ENCODE measurements around the gene MYO7A. TPM values are rescaled to one million over a fixed set of nuclear protein-coding genes. Genes with fewer than 3 reads are reported as not detected.
A peak's percentile ranks its signal among the peaks of the same experiment; 100 is the strongest.
"Not testable (repeated sequence)": the region's sequence is repeated elsewhere in the genome, so short reads cannot be mapped to it uniquely, and the experiment has no call there.

MYO7A gene
- total RNA-seq, 2 experiments from 2014 or later: not detected

- POLR2A ChIA-PET: no interaction called here
- Mint-ChIP-seq H3K36me3 (ENCODE audit: low read depth) (no peaks in the 10 kb centered on the region), H3K4me3 (no peak overlapping the region), H3K4me1 (ENCODE audit: low read depth) (peaks cover 7% of the 10 kb centered on the region), H3K9me3 (ENCODE audit: insufficient read depth) (no peaks in the 10 kb centered on the region), H3K27me3 (ENCODE audit: low read depth) (no peaks in the 10 kb centered on the region), H3K27ac (no peak overlapping the region)
- CTCF ChIA-PET: interaction anchor here (1.0 to 4.6 kb wide), 3 partner anchors 11 to 46 kb away, joined by 3 to 77 read pairs (median 7); partner anchors contain the start of gene MYO7A
- no peak for DNase-seq
- ATAC-seq: no peak
These were observed 33.8 kb upstream of the MYO7A start for GRCh38 chr11:77093987-77094840.

- ATAC-seq (no peak), DNase-seq (no peak)
- peaks cover 7% of the 10 kb centered on the region for H3K4me1 Mint-ChIP-seq (ENCODE audit: low read depth)
- H3K9me3 Mint-ChIP-seq (ENCODE audit: insufficient read depth): no peaks in the 10 kb centered on the region
- H3K4me3 Mint-ChIP-seq: no peak overlapping the region
- no peaks in the 10 kb centered on the region for H3K36me3 Mint-ChIP-seq (ENCODE audit: low read depth)
- H3K27ac Mint-ChIP-seq: no peak overlapping the region
- ChIA-PET CTCF (interaction anchor here (1.3 kb wide), 1 partner anchor 32 kb away, joined by 7 read pairs; the partner anchor contains the start of gene MYO7A), POLR2A (no interaction called here)
- no peaks in the 10 kb centered on the region for H3K27me3 Mint-ChIP-seq (ENCODE audit: low read depth)
These were observed 33.1 kb upstream of the MYO7A start for GRCh38 chr11:77094841-77095365.

- ChIA-PET POLR2A (no interaction called here), CTCF (interaction anchor here (1.3 kb wide), 1 partner anchor 31 kb away, joined by 7 read pairs; the partner anchor contains the start of gene MYO7A)
- ATAC-seq (no peak), DNase-seq (no peak)
- Mint-ChIP-seq H3K4me3 (no peak overlapping the region), H3K4me1 (ENCODE audit: low read depth) (peaks cover 3% of the 10 kb centered on the region), H3K27ac (no peak overlapping the region), H3K36me3 (ENCODE audit: low read depth) (no peaks in the 10 kb centered on the region), H3K27me3 (ENCODE audit: low read depth) (no peaks in the 10 kb centered on the region), H3K9me3 (ENCODE audit: insufficient read depth) (no peaks in the 10 kb centered on the region)
These were observed 32.2 kb upstream of the MYO7A start for GRCh38 chr11:77095551-77096490.

GRCh38 chr11:77096591-77097019, 31.4 kb upstream of the MYO7A start:
- H3K4me1 Mint-ChIP-seq (ENCODE audit: low read depth): no peaks in the 10 kb centered on the region
- ChIA-PET POLR2A (no interaction called here), CTCF (no interaction called here)
- H3K27ac Mint-ChIP-seq: no peak overlapping the region
- H3K9me3 Mint-ChIP-seq (ENCODE audit: insufficient read depth): no peaks in the 10 kb centered on the region
- DNase-seq (no peak), ATAC-seq (no peak)
- H3K4me3 Mint-ChIP-seq: no peak overlapping the region
- H3K36me3 Mint-ChIP-seq (ENCODE audit: low read depth): no peaks in the 10 kb centered on the region
- no peaks in the 10 kb centered on the region for H3K27me3 Mint-ChIP-seq (ENCODE audit: low read depth)

GRCh38 chr11:77097180-77097579, 30.9 kb upstream of the MYO7A start:
- H3K9me3 Mint-ChIP-seq (ENCODE audit: insufficient read depth); H3K27me3 Mint-ChIP-seq (ENCODE audit: low read depth); ATAC-seq; H3K4me1 Mint-ChIP-seq (ENCODE audit: low read depth); H3K27ac Mint-ChIP-seq; POLR2A ChIA-PET; H3K36me3 Mint-ChIP-seq (ENCODE audit: low read depth); H3K4me3 Mint-ChIP-seq; DNase-seq: not testable (repeated sequence)
- CTCF ChIA-PET: interaction anchor here (0.6 kb wide), 1 partner anchor 643 kb away, joined by 3 read pairs; no protein-coding TSS in a partner anchor

- POLR2A ChIA-PET: no interaction called here
- H3K36me3 Mint-ChIP-seq (ENCODE audit: low read depth): no peaks in the 10 kb centered on the region
- DNase-seq (no peak), ATAC-seq (no peak)
- no peaks in the 10 kb centered on the region for H3K4me1 Mint-ChIP-seq (ENCODE audit: low read depth)
- no peaks in the 10 kb centered on the region for H3K9me3 Mint-ChIP-seq (ENCODE audit: insufficient read depth)
- H3K4me3 Mint-ChIP-seq: no peak overlapping the region
- H3K27ac Mint-ChIP-seq: no peak overlapping the region
- CTCF ChIA-PET: interaction anchor here (0.8 to 1.9 kb wide), 4 partner anchors 9 to 18 kb away, joined by 3 to 15 read pairs (median 4); no protein-coding TSS in a partner anchor
- no peaks in the 10 kb centered on the region for H3K27me3 Mint-ChIP-seq (ENCODE audit: low read depth)
These were observed 27.6 kb upstream of the MYO7A start for GRCh38 chr11:77100166-77101042.

- CTCF ChIA-PET: interaction anchor here (1.0 to 1.9 kb wide), 2 partner anchors 10 to 18 kb away, joined by 3 to 15 read pairs; no protein-coding TSS in a partner anchor
- H3K27ac Mint-ChIP-seq: no peak overlapping the region
These were observed 27.0 kb upstream of the MYO7A start for GRCh38 chr11:77101043-77101537.

GRCh38 chr11:77102246-77103210, 25.5 kb upstream of the MYO7A start, which contains the start of gene OMP:
Gene OMP (plus strand): TSS chr11:77102840. CDS start chr11:77102840, 0 bp downstream.
- ChIA-PET POLR2A (no interaction called here), CTCF (interaction anchor here (0.6 to 1.9 kb wide), 2 partner anchors 11 to 84 kb away, joined by 3 to 15 read pairs; no protein-coding TSS in a partner anchor)
- ATAC-seq (no peak), DNase-seq (no peak)
- Mint-ChIP-seq H3K27ac (no peak within 1 kb of the TSS), H3K27me3 (ENCODE audit: low read depth) (no peaks in the 10 kb centered on the region), H3K9me3 (ENCODE audit: insufficient read depth) (no peaks in the 10 kb centered on the region), H3K4me1 (ENCODE audit: low read depth) (no peaks in the 10 kb centered on the region), H3K36me3 (ENCODE audit: low read depth) (no peaks in the 10 kb centered on the region), H3K4me3 (no peak within 1 kb of the TSS)

More at GRCh38 chr11:77101043-77101537, 27.0 kb upstream of the MYO7A start:
- POLR2A ChIA-PET: no interaction called here
- H3K27me3 Mint-ChIP-seq (ENCODE audit: low read depth): no peaks in the 10 kb centered on the region
- H3K4me3 Mint-ChIP-seq: no peak overlapping the region
- no peaks in the 10 kb centered on the region for H3K36me3 Mint-ChIP-seq (ENCODE audit: low read depth)
- ATAC-seq (no peak), DNase-seq (peak; percentile 37)
- no peaks in the 10 kb centered on the region for H3K4me1 Mint-ChIP-seq (ENCODE audit: low read depth)
- no peaks in the 10 kb centered on the region for H3K9me3 Mint-ChIP-seq (ENCODE audit: insufficient read depth)

GRCh38 chr11:77103319-77103718, 24.7 kb upstream of the MYO7A start:
- no peaks in the 10 kb centered on the region for H3K27me3 Mint-ChIP-seq (ENCODE audit: low read depth)
- DNase-seq (no peak), ATAC-seq (no peak)
- H3K9me3 Mint-ChIP-seq (ENCODE audit: insufficient read depth): no peaks in the 10 kb centered on the region
- H3K4me1 Mint-ChIP-seq (ENCODE audit: low read depth): no peaks in the 10 kb centered on the region
- no peak overlapping the region for H3K4me3 Mint-ChIP-seq
- H3K27ac Mint-ChIP-seq: no peak overlapping the region
- ChIA-PET POLR2A (no interaction called here), CTCF (interaction anchor here (1.4 kb wide), 1 partner anchor 38 kb away, joined by 3 read pairs; no protein-coding TSS in a partner anchor)
- no peaks in the 10 kb centered on the region for H3K36me3 Mint-ChIP-seq (ENCODE audit: low read depth)

GRCh38 chr11:77104727-77105126, 23.3 kb upstream of the MYO7A start:
- Mint-ChIP-seq H3K36me3 (ENCODE audit: low read depth) (no peaks in the 10 kb centered on the region), H3K27ac (no peak overlapping the region), H3K4me1 (ENCODE audit: low read depth) (no peaks in the 10 kb centered on the region), H3K4me3 (no peak overlapping the region), H3K9me3 (ENCODE audit: insufficient read depth) (no peaks in the 10 kb centered on the region), H3K27me3 (ENCODE audit: low read depth) (no peaks in the 10 kb centered on the region)
- ATAC-seq: no peak
- ChIA-PET CTCF (interaction anchor here (1.1 to 2.0 kb wide), 4 partner anchors 14 to 40 kb away, joined by 3 to 5 read pairs (median 4); partner anchors contain the start of gene MYO7A), POLR2A (no interaction called here)
- DNase-seq: no peak

Measured in activated CD8-positive, alpha-beta T cell treated with anti-CD3 and anti-CD28 coated beads, Interleukin-2, amount 10 ng/mL, durations not matched to agents 7 days and 5 days (primary cell).